ENCODE data around the gene TANGO2.

- TF ChIP-seq SMC3 (IDR thresholded peaks at IDR 0.05; ENCODE audit: low read depth, low read length): no peak
- TF ChIP-seq MXI1 (IDR thresholded peaks at IDR 0.05; ENCODE audit: low read depth, low read length): no peak
- TF ChIP-seq YY1 (IDR thresholded peaks at IDR 0.05; ENCODE audit: low read depth): no peak
- no peak for TF ChIP-seq CTCF (IDR thresholded peaks at IDR 0.05)
- no peak for TF ChIP-seq EP300 (IDR thresholded peaks at IDR 0.05; ENCODE audit: borderline replicate concordance in 1 of 2, low read depth in 1 of 2, low read length in 1 of 2)
- TF ChIP-seq GABPA (IDR thresholded peaks at IDR 0.05; ENCODE audit: low read depth): no peak
- no peak for TF ChIP-seq POLR2AphosphoS5 (IDR thresholded peaks at IDR 0.05; ENCODE audit: low read depth, low read length)
- no peak for TF ChIP-seq IRF3 (IDR thresholded peaks at IDR 0.05; ENCODE audit: low read depth, low read length)
- TF ChIP-seq MEF2A (IDR thresholded peaks at IDR 0.05; ENCODE audit: borderline replicate concordance, low read depth): no peak
- TF ChIP-seq JUND (IDR thresholded peaks at IDR 0.05): no peak
- no peak for TF ChIP-seq TCF12 (IDR thresholded peaks at IDR 0.05)
Observed at GRCh38 chr22:20106205-20106848, 85.4 kb downstream of the TANGO2 start.
